Measurements from ENCODE around the gene KRTAP10-3.
"Not testable (repeated sequence)": the region's sequence is repeated elsewhere in the genome, so short reads cannot be mapped to it uniquely, and the experiment has no call there.

The KRTAP10-3 gene

DNA sequence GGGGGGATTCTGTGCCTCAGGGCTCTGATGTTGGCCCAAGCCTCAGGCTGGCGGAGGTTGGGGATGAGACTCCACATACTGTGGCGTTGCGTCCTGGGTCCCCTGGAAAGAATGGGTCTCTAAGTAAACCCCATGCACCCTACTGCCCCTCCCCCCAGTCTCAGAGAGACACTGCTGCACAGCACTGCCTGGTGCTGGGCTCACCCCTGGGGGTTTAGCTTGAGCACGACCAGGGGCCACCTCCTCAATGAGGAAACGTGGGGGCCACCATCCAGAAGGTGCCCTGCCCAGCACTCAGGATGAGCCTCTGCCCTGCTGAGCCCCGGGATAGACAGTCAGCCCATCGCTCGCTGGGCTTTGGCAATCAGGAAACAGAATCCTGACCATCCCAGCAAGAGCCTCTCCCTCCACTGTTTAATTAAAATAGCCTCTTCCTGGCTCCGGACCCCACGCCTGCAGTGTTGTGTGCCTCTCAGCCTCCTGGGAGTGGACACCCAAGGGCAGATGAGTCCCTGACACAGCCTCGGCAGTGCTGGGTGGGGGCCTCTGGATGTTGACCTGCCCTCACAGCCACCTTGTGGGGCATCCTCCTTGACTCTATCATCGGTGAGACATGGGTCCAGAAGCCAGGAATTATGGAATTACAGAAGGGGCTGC is 11.4 kb upstream of the KRTAP10-3 start:
- no peak for DNase-seq

DNA sequence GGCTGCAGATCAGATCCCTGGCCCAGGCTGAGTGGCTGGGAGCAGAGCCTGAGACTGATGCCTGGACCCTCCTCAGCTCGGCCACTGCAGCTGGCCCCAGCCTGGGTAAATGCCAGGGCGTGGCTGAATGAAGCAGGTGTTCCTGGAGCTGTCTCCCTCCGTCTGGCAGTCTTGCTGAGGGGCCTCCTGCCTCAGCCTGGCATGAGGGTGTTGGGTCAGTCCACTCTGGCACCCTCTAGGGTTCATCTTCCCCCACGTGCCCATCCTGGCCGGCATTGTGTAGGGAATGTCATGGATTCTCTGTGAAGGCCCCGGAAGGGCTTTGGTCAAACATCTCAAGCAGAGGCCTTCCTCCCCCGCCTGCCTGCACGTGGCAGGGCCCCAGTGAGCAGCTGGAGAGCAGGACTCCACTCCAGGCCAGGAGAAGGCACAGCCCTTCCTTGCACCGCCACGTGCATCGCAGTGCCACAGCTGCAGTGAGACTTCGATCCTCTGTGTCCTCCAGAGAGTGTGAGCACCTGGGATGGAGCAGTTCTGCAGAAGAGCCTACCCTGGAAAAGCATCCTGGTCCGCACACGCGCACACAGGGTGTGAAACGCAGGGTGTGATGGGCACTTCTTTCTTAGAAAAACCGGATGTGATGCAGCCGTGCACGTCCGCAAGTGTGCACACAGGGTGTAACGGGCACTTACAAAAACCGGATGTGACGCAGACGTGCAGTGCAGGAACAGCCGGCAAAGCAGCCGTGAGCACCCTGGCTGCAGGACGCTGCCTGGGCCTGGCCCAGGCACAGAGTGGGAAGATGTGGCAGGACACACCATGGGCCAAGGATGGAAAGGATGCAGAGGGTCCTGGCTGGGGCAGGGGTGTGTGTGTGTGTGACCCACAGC is 10.3 kb upstream of the KRTAP10-3 start:
- no peak for DNase-seq

DNA sequence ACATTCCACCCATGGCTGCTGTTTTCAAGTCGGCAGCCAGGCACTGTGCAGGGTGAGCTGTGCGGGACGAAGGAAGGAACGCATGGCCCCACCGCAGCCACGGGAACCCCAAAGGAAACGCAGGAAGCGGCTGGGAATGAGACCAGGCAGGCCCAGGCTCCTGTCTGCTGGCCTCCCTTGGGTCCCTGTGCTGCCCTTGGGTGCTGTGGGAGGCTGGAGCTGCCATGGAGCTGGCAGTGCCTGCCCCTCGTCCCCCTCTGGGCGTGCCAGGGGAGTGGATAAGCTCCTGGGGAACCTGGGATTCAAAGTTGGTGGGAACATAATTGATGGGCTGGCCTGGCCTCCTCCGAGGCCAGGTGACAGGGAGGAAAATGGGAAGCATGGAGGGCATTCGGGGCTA is 9.7 kb upstream of the KRTAP10-3 start:
- DNase-seq = no peak

DNA sequence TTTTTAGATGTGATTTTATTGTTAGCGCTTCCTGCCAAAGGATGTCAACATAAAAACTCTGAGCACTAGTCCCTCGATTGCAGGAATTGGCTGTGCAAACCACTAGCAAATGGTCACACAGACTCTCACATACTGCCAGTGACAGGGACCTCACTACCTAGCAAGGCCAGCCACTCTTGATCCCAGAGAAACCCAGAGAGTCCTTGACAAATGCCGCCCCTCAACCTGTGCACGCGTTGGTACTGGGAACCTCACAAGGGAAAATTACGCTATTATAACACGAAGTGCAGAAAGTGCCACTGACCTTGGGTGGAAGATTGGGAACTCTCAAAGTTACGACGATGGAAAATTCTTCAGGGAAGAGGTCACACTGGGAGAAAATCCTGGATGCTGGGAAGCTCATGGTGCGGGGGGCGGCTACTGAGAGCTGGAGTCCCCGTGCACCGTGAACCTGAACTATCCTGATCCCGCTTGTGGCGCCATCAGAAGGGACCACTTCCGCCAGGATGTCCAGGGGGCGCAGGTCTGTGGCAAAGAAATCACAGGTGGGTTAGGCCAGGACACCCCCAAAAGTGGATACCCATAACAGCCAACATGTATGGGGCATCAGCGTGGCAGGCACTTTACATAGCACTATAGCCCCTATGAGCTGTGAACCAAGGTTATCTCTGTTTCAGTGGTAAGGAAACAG is 9.0 kb upstream of the KRTAP10-3 start:
- no peak for DNase-seq

DNA sequence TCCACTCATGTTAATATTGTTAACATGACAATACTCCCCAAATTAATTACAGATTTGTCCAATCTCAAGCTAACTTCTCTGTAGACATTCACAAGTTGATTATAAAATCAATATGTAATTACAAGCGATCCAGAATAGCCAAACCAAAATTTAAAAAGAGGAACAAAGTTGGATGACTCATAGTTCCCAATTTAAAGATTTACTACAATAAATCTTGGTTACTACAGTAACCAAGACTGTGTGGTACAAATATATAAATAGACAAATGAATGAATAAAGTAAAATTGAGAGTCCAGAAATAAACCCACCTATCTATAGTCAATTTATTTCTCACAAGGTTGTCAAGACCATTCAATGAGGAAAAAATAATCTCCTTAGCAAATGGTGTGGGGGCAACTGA is 7.8 kb upstream of the KRTAP10-3 start:
- DNase-seq = no peak

DNA sequence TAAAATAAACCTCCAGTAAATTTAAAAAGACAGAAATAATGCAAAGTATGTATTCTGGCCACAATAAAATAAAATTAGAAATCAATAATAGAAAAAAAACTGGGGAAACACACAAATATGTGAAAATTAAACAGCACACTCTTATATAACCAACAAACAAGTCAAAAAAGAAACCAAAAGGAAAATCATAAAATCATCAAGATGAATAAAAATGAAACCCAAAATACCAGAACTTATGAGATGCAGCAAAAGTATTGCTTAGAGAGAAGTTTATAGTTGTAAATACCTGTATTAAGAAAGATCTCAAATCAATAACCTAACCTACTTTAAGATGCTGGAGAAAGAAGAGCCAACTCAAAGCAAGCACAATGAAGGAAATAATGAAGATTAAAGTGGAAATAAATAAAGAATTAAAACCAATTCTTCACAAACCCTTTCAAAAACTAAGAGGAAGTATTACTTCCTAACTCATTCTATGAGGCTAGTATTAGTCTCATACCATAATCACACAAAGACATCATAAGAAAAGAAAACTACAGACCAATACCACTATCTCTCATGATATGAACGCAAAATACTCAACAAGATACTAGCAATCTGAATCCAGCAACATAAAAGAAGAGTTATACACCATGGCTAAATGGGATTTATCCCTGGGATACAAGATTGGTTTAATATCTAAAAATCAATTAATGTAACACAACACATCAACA is 6.4 kb upstream of the KRTAP10-3 start:
- no peak for DNase-seq

DNA sequence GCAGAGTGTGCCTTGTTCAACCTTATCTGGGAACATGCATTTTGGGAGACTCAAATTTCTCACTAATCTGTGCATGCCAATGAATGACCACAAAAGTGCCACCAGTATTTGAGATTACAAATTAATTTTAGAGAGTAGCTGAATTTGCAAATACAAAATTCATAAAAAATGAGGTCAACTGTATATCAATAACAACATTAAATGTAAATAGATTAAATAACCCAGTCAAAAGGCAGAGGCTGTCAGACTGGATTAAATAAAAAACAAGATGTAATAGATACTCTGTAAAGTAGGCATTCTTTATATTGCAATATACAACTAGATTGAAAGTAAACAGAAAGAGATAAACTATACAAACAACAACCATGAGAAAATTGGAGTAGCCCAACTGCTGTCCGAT is 5.5 kb upstream of the KRTAP10-3 start:
- no peak for DNase-seq

DNA sequence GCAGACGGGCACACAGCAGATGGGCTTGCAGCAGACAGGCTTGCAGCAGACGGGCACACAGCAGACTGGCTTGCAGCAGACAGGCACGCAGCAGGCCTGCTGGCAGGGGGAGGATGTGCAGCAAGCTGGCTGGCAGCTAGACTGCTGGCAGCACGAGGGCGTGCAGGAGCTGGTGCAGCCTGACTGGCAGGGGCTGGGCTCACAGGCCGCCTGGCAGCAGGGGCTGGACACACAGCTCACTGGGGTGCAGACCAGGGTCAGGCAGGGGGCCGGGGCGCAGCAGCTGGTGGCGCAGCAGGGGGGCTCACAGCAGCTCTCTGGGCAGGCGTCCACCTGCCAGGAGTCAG is 293 bp downstream of the KRTAP10-3 start:
- not testable (repeated sequence) for DNase-seq

DNA sequence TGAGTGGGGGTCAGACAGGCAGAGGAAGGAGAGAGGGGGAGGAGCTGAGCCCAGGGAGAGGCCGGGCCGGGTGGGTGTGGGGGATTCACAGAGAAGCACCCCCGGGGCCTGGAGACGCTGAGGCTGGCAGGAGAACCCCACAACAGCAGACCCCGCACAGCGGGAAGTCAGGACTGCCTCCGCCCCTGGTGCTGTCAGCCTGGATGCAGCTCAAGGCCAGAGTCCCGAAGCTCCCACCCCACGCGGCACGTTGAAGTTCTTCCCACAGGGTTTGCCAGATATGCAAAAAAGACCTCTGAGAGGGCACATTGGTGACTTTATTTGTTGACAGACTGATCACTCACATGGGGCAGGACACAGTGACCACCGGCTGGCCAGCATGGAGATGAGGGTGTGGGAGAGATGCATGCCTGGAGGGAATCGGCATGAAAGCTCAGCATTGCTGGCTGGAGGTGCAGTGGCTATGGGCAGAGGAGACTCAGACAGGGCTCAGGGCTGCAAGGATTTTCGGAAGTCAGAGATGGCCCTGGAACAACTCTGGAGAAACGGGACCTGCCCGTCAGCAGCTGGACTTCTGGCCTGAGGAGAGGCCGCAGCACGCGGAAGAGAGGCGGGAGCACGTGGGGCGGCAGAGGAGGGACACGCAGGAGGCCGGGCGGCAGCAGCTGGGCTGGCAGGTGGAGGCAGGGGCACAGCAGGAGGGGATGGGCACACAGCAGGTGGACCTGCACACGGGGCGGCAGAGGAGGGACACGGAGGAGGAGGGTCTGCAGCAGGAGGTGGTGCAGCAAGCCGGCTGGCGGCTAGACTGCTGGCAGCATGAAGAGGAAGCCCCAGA is 885 bp downstream of the KRTAP10-3 start:
- DNase-seq = no peak

DNA sequence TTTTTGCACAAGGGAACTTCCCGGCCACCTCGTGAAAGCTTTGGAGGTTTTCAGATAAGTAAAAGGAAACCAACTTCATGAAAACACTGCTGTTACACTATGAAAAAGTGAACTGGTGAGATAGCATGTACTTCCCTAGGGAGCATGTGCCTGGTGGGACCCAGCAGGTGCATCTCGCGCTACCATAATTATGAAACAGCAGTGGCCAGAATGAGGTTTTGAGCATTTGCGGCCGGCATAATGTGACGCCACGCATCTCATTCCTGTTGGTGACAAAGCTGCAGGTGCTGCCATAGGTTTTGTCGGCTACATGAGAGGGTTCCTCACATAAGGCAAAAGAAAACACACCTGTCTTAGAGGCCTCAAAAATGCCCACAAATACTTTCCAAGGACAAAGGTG is 1.7 kb downstream of the KRTAP10-3 start:
- DNase-seq = no peak

DNA sequence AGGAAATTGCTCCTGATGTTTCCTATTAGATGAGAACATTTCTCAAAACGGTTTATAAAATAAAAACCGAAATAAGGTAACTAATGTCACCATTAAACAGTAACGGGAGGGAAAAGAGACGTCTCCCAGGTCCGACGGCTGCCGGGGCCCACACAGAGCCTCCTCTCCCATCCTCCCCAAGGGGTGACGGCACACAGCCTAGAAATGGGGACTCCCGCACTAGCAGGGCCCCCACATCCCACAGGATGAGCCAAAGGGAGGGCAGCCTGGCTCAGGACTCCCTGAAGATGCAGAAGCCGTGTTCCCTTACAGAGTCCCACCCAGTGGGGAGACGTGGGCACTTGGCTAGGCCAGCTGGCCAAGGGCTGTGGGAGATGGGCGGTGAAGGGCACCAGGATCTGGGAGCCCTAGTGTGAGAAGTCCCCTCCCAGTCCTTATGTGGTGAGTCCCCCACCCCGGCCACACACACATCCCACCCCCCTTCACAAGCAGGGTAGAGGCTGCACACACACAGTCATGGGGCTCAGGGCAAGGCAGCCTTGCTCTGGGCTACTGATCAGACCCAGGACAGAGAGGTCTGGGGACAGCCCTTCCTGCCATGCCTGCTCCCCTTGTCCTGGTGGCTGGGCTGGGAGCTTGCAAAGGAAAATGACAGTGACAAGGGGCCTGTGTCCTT is 3.3 kb downstream of the KRTAP10-3 start:
- no peak for DNase-seq

DNA sequence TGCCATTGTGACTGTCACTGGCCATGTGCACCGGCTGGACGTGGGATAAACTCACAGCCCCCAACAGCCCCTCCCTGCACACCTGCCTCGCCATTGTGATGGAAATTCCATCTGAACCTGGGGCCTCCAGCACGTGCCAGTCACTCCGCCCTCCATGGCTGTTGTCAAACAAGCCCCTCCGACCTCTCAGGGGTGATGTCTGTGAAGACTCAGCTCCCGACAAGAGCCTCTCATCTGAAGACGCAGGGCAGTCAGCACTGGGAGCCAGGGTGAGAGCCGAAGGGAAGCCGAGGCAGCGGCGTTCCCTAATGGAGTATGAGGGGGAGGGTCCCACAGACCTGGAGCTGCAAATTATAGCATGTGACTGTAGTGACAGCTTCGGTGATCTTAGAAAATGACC is 5.9 kb downstream of the KRTAP10-3 start:
- DNase-seq = no peak

DNA sequence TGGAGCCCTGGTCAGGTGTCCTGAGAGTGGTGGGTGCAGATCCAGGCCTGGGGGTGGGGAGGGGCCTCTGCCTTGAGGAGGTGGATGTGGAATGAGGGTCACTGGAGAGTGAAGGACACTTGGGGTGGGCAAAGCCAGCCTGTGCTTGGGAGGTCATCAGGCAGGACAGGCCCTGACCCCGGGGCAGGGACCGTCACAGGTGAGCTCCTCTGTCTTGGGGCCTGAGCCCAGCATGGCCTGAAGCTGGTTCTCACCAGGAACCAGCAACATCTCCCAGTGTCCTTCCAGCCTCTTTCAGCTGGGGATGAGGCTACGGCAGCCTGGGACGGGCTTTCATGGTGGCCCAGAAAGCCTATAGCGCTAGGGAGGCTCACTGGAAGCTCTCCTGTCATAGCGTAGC is 6.5 kb downstream of the KRTAP10-3 start:
- no peak for DNase-seq

DNA sequence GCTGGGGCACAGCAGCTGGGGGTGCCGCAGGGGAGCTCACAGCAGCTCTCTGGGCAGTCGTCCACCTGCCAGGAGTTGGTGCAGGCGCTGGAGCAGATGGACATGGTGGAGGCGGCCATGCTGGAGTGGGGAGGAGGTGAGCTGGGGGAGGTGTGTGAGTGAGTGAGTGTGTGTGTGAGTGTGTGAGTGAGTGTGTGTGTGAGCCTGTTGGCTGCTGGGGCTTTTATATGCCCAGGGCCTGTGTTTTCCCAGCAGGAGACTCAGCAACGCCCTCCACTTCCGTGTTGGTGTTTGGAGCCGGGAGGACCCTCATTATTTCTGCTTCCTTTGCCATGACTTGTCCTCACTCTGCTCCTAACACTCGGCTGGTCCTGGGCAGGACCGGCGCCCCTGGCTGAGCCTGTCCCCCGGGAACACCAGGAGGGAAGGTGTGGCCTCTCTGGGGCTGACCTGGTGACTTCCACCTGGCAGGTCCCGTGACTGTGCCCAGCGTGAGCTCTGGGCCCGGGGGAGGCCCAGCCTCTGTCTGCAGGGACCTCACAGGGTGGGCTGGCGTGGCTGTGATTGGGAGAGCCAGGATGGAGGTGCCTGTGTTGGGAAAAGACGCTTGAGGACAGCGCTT is 7.1 kb downstream of the KRTAP10-3 start, which contains the start of gene KRTAP10-2:
KRTAP10-2 (minus strand) TSS at position 166 of the 622 bp plus-strand sequence; CDS start at position 119, 47 bp downstream.
- DNase-seq = no peak

DNA sequence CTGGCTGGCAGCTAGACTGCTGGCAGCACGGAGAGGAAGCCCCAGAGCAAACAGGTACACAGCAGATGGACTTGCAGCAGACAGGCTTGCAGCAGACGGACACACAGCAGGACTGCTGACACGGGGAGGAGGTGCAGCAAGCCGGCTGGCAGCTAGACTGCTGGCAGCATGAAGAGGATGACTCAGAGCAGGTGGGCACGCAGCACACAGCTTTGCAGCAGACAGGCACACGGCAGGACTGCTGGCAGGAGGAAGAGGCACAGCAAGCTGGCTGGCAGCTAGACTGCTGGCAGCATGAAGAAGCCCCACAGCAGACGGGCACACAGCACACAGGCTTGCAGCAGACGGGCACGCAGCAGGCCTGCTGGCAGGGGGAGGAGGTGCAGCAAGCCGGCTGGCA is 7.8 kb downstream of the KRTAP10-3 start:
- DNase-seq = no peak

DNA sequence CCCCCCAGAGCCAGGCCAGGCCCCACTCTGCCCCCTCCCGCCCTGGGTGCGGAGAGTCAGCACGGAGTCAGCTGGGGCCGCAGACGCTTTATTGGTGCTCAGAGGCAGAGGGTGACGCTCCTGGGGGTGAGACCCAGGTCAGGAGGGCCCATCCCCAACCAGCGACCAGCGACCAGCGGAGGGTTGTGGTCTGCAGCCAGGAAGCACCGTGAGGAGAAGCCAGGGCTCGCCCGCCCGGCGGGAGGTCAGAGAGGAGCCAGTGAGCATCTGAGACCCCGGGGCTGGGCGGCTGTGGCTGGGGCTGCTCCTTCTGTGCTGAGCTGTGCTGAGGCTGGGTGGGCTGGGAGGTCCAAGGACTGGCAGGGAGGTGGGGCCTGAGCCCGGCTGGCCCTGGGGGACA is 8.3 kb downstream of the KRTAP10-3 start:
- not testable (repeated sequence) for DNase-seq

DNA sequence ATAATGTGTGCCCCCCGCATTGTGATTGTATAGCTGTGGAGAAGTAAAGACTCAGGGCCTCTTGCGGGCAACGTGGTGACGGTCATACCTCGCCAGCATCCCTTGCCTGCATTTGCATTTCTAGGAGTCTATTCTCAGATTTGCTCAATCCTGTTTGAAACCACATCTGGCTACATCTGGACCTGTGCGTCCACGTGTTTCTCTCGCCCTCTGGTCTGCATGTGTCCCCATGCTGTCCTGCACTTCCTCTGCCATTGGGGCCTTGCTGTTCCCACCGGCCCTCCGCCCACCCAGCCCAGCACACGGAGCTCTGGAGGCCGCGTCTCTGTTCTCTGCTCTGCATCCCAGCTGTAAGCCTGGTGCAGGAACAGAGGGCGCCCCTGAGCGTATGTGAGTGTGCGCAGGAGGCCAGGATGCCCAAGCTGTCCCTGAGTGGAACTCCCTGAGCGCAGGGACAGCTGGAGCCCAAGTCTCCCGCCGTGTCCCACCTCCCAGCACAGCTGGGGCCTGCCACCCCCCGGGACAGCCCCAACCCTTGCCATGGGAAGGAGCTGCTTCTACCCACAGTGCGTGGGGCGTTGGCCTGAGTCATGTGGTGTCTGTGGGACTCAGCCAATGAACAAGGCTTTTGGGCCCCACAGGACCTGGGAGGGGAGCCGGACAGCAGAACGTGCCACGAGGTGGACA is 8.9 kb downstream of the KRTAP10-3 start:
- DNase-seq = no peak

DNA sequence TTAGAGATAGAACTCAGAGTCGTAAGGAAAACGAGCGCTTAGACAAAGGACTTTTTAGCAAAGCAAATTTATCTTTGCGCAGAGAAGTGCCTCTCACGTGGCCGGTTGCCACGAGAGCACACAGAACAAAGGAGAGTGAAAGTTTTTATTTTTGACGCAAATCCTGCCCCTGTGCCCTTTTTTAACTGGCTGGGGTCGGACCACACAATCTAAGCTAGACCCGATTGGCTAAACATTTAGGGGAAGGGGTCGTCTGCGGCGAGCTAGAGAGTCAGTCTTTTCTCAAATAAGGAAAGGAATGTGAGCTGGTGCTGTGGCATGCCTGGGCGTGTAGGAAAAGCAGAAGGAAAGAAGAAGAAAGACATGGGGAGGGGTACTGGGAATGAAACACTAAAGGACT is 9.7 kb downstream of the KRTAP10-3 start:
- no peak for DNase-seq

DNA sequence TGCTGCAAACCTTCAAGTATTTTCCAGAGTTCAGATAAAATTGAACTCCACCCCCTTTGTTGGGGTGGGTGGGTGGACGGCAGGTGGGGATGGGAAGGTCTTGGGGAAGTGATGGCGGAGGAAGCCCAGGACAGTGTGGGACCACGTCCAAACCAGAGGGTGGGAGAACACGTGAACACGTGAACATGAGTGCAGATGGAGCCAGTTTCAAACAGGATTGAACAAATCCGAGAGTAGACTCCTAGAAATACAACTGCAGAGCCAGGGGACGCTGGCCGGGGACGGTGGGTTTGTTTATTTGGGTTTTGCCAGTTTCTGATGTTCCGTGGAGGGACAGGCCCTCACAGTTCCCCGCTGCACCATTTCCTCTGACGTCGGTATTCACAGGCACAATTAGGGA is 10.2 kb downstream of the KRTAP10-3 start:
- DNase-seq = no peak

DNA sequence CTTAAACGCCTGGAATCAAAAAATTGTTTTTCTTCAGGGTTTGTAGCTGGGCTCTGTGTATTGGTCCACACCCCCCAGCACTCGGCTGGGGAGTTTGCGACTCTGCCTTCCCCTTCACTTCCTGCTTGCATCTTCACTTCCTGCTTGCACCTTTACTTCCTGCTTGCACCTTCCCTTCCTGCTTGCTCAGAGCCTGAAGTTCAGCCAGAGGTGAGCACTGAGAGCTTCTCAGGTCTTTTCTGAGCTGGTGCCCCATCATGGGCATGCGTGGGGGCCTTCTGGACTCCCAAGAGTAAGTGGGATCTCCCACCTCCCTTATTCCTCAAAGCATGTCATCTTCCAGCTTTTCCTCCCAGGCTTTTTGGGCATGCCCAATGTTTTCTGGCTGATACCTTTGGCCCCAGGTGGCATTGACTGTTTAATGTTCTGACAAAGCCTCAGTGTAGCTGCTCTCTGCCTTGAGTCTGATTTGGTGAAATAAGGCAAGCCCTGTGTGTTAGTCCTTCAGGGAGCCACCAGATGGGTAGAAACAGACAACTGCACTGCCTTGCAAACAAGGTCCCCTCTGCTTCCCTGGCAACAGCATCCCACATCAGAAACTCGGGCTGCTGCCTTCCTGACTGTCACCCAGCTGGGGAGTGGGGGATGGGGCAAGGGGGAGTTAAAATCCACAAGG is 10.8 kb downstream of the KRTAP10-3 start:
- DNase-seq = no peak
